Activated T-cell treated with anti-CD3 and anti-CD28 coated beads, Interleukin-2, amount 50 U/mL, for 48 hours (primary cell): Measurements from ENCODE around the gene DNHD1.
A peak's percentile ranks its signal among the peaks of the same experiment; 100 is the strongest.

Source experiments
- DNase-seq, 2 experiments: peaks; one replicate each; pipeline ENCODE4 v3.0.0-alpha.2; 2020

DNHD1 gene

GRCh38 chr11:6566704-6567370 lies 69.8 kb downstream of the DNHD1 start:
- DNase-seq: no peak

GRCh38 chr11:6567371-6567745 lies 70.3 kb downstream of the DNHD1 start:
- DNase-seq: no peak

- peak in 1 of 2 experiments; percentile 16 for DNase-seq
Observed at GRCh38 chr11:6568191-6568918, 71.3 kb downstream of the DNHD1 start.

- no peak for DNase-seq
Observed at GRCh38 chr11:6569706-6570105, 72.6 kb downstream of the DNHD1 start.

- no peak for DNase-seq
Observed at GRCh38 chr11:6570691-6571427, 73.8 kb downstream of the DNHD1 start.

GRCh38 chr11:6571434-6572008 lies 74.4 kb downstream of the DNHD1 start:
- DNase-seq: no peak

GRCh38 chr11:6572215-6572614 lies 75.1 kb downstream of the DNHD1 start:
- no peak for DNase-seq

- no peak for DNase-seq
Observed at GRCh38 chr11:6574816-6575715, 78.0 kb downstream of the DNHD1 start.

- no peak for DNase-seq
Observed at GRCh38 chr11:6576471-6577373, 79.6 kb downstream of the DNHD1 start.

- no peak for DNase-seq
Observed at GRCh38 chr11:6578134-6578533, 81.1 kb downstream of the DNHD1 start.

GRCh38 chr11:6579681-6580080 lies 82.6 kb downstream of the DNHD1 start:
- DNase-seq: no peak

- no peak for DNase-seq
Observed at GRCh38 chr11:6583584-6583983, 86.5 kb downstream of the DNHD1 start.

- DNase-seq: no peak
Observed at GRCh38 chr11:6584528-6584927, 87.4 kb downstream of the DNHD1 start.

GRCh38 chr11:6586434-6587359 lies 89.6 kb downstream of the DNHD1 start:
- no peak for DNase-seq

GRCh38 chr11:6587360-6587953 lies 90.4 kb downstream of the DNHD1 start:
- peak in 1 of 2 experiments; percentile 15 for DNase-seq

- DNase-seq: no peak
Observed at GRCh38 chr11:6588018-6588417, 90.9 kb downstream of the DNHD1 start.

GRCh38 chr11:6594142-6594768 lies 97.2 kb downstream of the DNHD1 start:
- no peak for DNase-seq

GRCh38 chr11:6596239-6596877 lies 99.3 kb downstream of the DNHD1 start:
- no peak for DNase-seq

- DNase-seq: no peak
Observed at GRCh38 chr11:6598555-6598954, 101.5 kb downstream of the DNHD1 start.
